ENCODE results near the gene WSB1.
A peak's percentile ranks its signal among the peaks of the same experiment; 100 is the strongest.

WSB1 gene

GRCh38 chr17:27352448-27353032 lies 58.6 kb downstream of the WSB1 start:
- Histone ChIP-seq H3K27me3 (ENCODE audit: low read length) (no peaks in the 10 kb centered on the region), H3K9me2 (replicated peaks; ENCODE audit: insufficient read depth, low read length) (no peaks in the 10 kb centered on the region), H3K9ac (ENCODE audit: low read length) (peak overlapping the region; percentile 89), H3K79me2 (ENCODE audit: insufficient read depth, low read length) (peaks cover 5% of the 10 kb centered on the region; the same call in 1 of the 2 replicates), H3K36me3 (ENCODE audit: low read length) (no peaks in the 10 kb centered on the region), H2AFZ (ENCODE audit: low read depth, low read length, severe bottlenecking) (no peak overlapping the region), H3F3A (ENCODE audit: insufficient read depth) (peaks cover 27% of the 10 kb centered on the region), H4K20me1 (ENCODE audit: low read depth, low read length) (no peaks in the 10 kb centered on the region), H3K9me3 (ENCODE audit: insufficient read depth, low read length) (no peaks in the 10 kb centered on the region), H3K4me2 (ENCODE audit: low read depth, low read length, poor library complexity, severe bottlenecking) (peak overlapping the region; percentile 67), H3K4me3 (ENCODE audit: insufficient read depth, low read length, poor library complexity, severe bottlenecking) (peak overlapping the region; percentile 89), H3K27ac (ENCODE audit: low read depth, low read length) (peak overlapping the region; percentile 36)
- no peak for TF ChIP-seq CTCF (IDR thresholded peaks at IDR 0.05; ENCODE audit: insufficient read depth, low read length, poor library complexity, severe bottlenecking)
- TF ChIP-seq EZH2phosphoT487 (conservative IDR thresholded peaks at IDR 0.05; ENCODE audit: low read length), result no peak

GRCh38 chr17:27353033-27353460 lies 59.1 kb downstream of the WSB1 start:
- Histone ChIP-seq H4K20me1 (ENCODE audit: low read depth, low read length) (no peaks in the 10 kb centered on the region), H3K36me3 (ENCODE audit: low read length) (no peaks in the 10 kb centered on the region), H3K27me3 (ENCODE audit: low read length) (no peaks in the 10 kb centered on the region), H3K4me2 (ENCODE audit: low read depth, low read length, poor library complexity, severe bottlenecking) (peak overlapping the region; percentile 67), H3K4me3 (ENCODE audit: insufficient read depth, low read length, poor library complexity, severe bottlenecking) (peak overlapping the region; percentile 89), H3F3A (ENCODE audit: insufficient read depth) (peaks cover 27% of the 10 kb centered on the region), H3K9ac (ENCODE audit: low read length) (peak overlapping the region; percentile 89), H3K79me2 (ENCODE audit: insufficient read depth, low read length) (peaks cover 5% of the 10 kb centered on the region; the same call in 1 of the 2 replicates), H2AFZ (ENCODE audit: low read depth, low read length, severe bottlenecking) (peak overlapping the region; percentile 97), H3K9me2 (replicated peaks; ENCODE audit: insufficient read depth, low read length) (no peaks in the 10 kb centered on the region), H3K27ac (ENCODE audit: low read depth, low read length) (peak overlapping the region; percentile 36), H3K9me3 (ENCODE audit: insufficient read depth, low read length) (no peaks in the 10 kb centered on the region)
- no peak for TF ChIP-seq EZH2phosphoT487 (conservative IDR thresholded peaks at IDR 0.05; ENCODE audit: low read length)

- no peaks in the 10 kb centered on the region for H4K20me1 ChIP-seq (ENCODE audit: low read depth, low read length)
- no peaks in the 10 kb centered on the region for H3K9me3 ChIP-seq (ENCODE audit: insufficient read depth, low read length)
- H3K79me2 ChIP-seq (ENCODE audit: insufficient read depth, low read length), result peaks cover 5% of the 10 kb centered on the region; the same call in 1 of the 2 replicates
- H3K27me3 ChIP-seq (ENCODE audit: low read length), result no peaks in the 10 kb centered on the region
- H3K9me2 ChIP-seq (replicated peaks; ENCODE audit: insufficient read depth, low read length), result no peaks in the 10 kb centered on the region
- H3K27ac ChIP-seq (ENCODE audit: low read depth, low read length), result peak overlapping the region; percentile 36
- peak overlapping the region; percentile 89 for H3K9ac ChIP-seq (ENCODE audit: low read length)
- no peaks in the 10 kb centered on the region for H3K36me3 ChIP-seq (ENCODE audit: low read length)
- peaks cover 27% of the 10 kb centered on the region for H3F3A ChIP-seq (ENCODE audit: insufficient read depth)
- TF ChIP-seq EZH2phosphoT487 (conservative IDR thresholded peaks at IDR 0.05; ENCODE audit: low read length) (no peak), CTCF (IDR thresholded peaks at IDR 0.05; ENCODE audit: insufficient read depth, low read length, poor library complexity, severe bottlenecking) (peak; percentile 95)
- H2AFZ ChIP-seq (ENCODE audit: low read depth, low read length, severe bottlenecking), result peak overlapping the region; percentile 97
- H3K4me2 ChIP-seq (ENCODE audit: low read depth, low read length, poor library complexity, severe bottlenecking), result peak overlapping the region; percentile 67
- peak overlapping the region; percentile 89 for H3K4me3 ChIP-seq (ENCODE audit: insufficient read depth, low read length, poor library complexity, severe bottlenecking)
Observed at GRCh38 chr17:27353461-27354050, 59.6 kb downstream of the WSB1 start.

- peaks cover 27% of the 10 kb centered on the region for H3F3A ChIP-seq (ENCODE audit: insufficient read depth)
- H3K9ac ChIP-seq (ENCODE audit: low read length), result peak overlapping the region; percentile 89
- H2AFZ ChIP-seq (ENCODE audit: low read depth, low read length, severe bottlenecking), result peak overlapping the region; percentile 97
- TF ChIP-seq EZH2phosphoT487 (conservative IDR thresholded peaks at IDR 0.05; ENCODE audit: low read length), result no peak
- TF ChIP-seq CTCF (IDR thresholded peaks at IDR 0.05; ENCODE audit: insufficient read depth, low read length, poor library complexity, severe bottlenecking), result no peak
- H3K9me2 ChIP-seq (replicated peaks; ENCODE audit: insufficient read depth, low read length), result no peaks in the 10 kb centered on the region
- peak overlapping the region; percentile 89 for H3K4me3 ChIP-seq (ENCODE audit: insufficient read depth, low read length, poor library complexity, severe bottlenecking)
- no peaks in the 10 kb centered on the region for H3K27me3 ChIP-seq (ENCODE audit: low read length)
- H3K27ac ChIP-seq (ENCODE audit: low read depth, low read length), result no peak overlapping the region
- H3K79me2 ChIP-seq (ENCODE audit: insufficient read depth, low read length), result peaks cover 5% of the 10 kb centered on the region; the same call in 1 of the 2 replicates
- H3K4me2 ChIP-seq (ENCODE audit: low read depth, low read length, poor library complexity, severe bottlenecking), result peak overlapping the region; percentile 67
- H4K20me1 ChIP-seq (ENCODE audit: low read depth, low read length), result no peaks in the 10 kb centered on the region
- no peaks in the 10 kb centered on the region for H3K36me3 ChIP-seq (ENCODE audit: low read length)
- H3K9me3 ChIP-seq (ENCODE audit: insufficient read depth, low read length), result no peaks in the 10 kb centered on the region
Observed at GRCh38 chr17:27354051-27354490, 60.2 kb downstream of the WSB1 start.
